Neural cell (in vitro differentiated cells): ENCODE measurements around the gene MOSPD2. TPM values are rescaled to one million over a fixed set of nuclear protein-coding genes. Genes with fewer than 3 reads are reported as not detected.

Experiments
- H2AFZ ChIP-seq: fragments of 200-600, 300-800 bp; sonication (generic), shearing (Covaris generic); 2 replicates; pipeline ENCODE4 v1.6.0; 2014; ENCODE audit warnings: low read depth, mild to moderate bottlenecking, antibody characterized with exemption, low read length, moderate library complexity
- H3F3A ChIP-seq: fragments of 200-600 bp; shearing (Covaris generic); 2 replicates; pipeline ENCODE4 v1.6.1; 2016; ENCODE audit warnings: mild to moderate bottlenecking, moderate library complexity, mixed read lengths, antibody characterized with exemption, low read length; ENCODE audit not compliant: insufficient read depth, poor library complexity, severe bottlenecking
- H3K27ac ChIP-seq: fragments of 200-600, 300-800 bp; sonication (generic), shearing (Covaris generic); 2 replicates; pipeline ENCODE4 v1.5.1; 2014; ENCODE audit warnings: mild to moderate bottlenecking, low read length, moderate library complexity
- H3K27me3 ChIP-seq: fragments of 300-800, 200-600 bp; sonication (generic), shearing (Covaris generic); 2 replicates; pipeline ENCODE4 v1.6.0; 2014; ENCODE audit warnings: mild to moderate bottlenecking, low read depth, low read length, moderate library complexity; ENCODE audit not compliant: insufficient read depth
- H3K36me3 ChIP-seq: fragments of 300-800, 200-600 bp; sonication (generic), shearing (Covaris generic); 2 replicates; pipeline ENCODE4 v1.5.1; 2014; ENCODE audit warnings: mild to moderate bottlenecking, antibody characterized with exemption, low read length, moderate library complexity; ENCODE audit not compliant: insufficient read depth
- H3K4me2 ChIP-seq: fragments of 300-800, 200-600 bp; sonication (generic), shearing (Covaris generic); 2 replicates; pipeline ENCODE4 v1.6.0; 2014; ENCODE audit warnings: mild to moderate bottlenecking, low read length
- H3K4me3 ChIP-seq: fragments of 300-800, 200-600 bp; sonication (generic), shearing (Covaris generic); 2 replicates; pipeline ENCODE4 v1.5.1; 2014; ENCODE audit warnings: mild to moderate bottlenecking, low read length, moderate library complexity
- H3K79me2 ChIP-seq: fragments of 200-600 bp; shearing (Covaris generic); replicated peaks from 2 replicates; pipeline ENCODE4 v1.6.0; 2014; ENCODE audit warnings: mild to moderate bottlenecking, low read length, moderate library complexity; ENCODE audit not compliant: insufficient read depth
- H3K9ac ChIP-seq: fragments of 300-800, 200-600 bp; sonication (generic), shearing (Covaris generic); 2 replicates; pipeline ENCODE4 v1.6.1; 2016; ENCODE audit warnings: mild to moderate bottlenecking, low read length, mixed read lengths
- H3K9me2 ChIP-seq: fragments of 200-600 bp; shearing (Covaris generic); 2 replicates; pipeline ENCODE4 v1.6.1; 2016; ENCODE audit warnings: mild to moderate bottlenecking, low read length, mixed read lengths; ENCODE audit not compliant: insufficient read depth
- H3K9me3 ChIP-seq: fragments of 200-600, 300-800 bp; sonication (generic), shearing (Covaris generic); 2 replicates; pipeline ENCODE4 v1.6.1; 2016; ENCODE audit warnings: mild to moderate bottlenecking, mixed run types, low read length, moderate library complexity, mixed read lengths
- H4K20me1 ChIP-seq: fragments of 200-600 bp; shearing (Covaris generic); 2 replicates; pipeline ENCODE4 v1.6.1; 2016; ENCODE audit warnings: mild to moderate bottlenecking, mixed run types; ENCODE audit not compliant: insufficient read depth
- EP300 ChIP-seq: fragments of 450-650 bp; conservative IDR thresholded peaks from 2 replicates; pipeline ENCODE4 v1.6.1; 2014; ENCODE audit warnings: antibody characterized with exemption, mild to moderate bottlenecking, moderate library complexity; ENCODE audit not compliant: poor library complexity, severe bottlenecking
- EZH2 ChIP-seq: fragments of 200-600, 300-800 bp; shearing (Covaris generic), sonication (generic); IDR thresholded peaks from 2 replicates; pipeline ENCODE4 v1.6.1; 2014; ENCODE audit warnings: antibody characterized with exemption, low read length, borderline replicate concordance, mild to moderate bottlenecking; ENCODE audit not compliant: insufficient read depth, poor library complexity, severe bottlenecking
- MXI1 ChIP-seq: fragments of 450-650 bp; conservative IDR thresholded peaks from 2 replicates; pipeline ENCODE4 v1.6.1; 2014; ENCODE audit warnings: antibody characterized with exemption, mild to moderate bottlenecking; ENCODE audit not compliant: poor library complexity, severe bottlenecking
- POLR2AphosphoS5 ChIP-seq: IDR thresholded peaks from 2 replicates; pipeline ENCODE4 v1.6.1; 2012
- RAD21 ChIP-seq: fragments of 450-650 bp; conservative IDR thresholded peaks from 2 replicates; pipeline ENCODE4 v1.6.1; 2014; ENCODE audit warnings: antibody characterized with exemption, mild to moderate bottlenecking, moderate library complexity
- SMC3 ChIP-seq: fragments of 450-650 bp; conservative IDR thresholded peaks from 2 replicates; pipeline ENCODE4 v1.6.1; 2014; ENCODE audit warnings: antibody characterized with exemption, mild to moderate bottlenecking, moderate library complexity; ENCODE audit not compliant: poor library complexity
- TAF1 ChIP-seq: IDR thresholded peaks from 2 replicates; pipeline ENCODE4 v1.6.1; 2012; ENCODE audit warnings: low read depth
- polyA plus RNA-seq: library from polyadenylated mRNA; depleted of rRNA; stranded (reverse); fragments of >200 nt; gene quantifications from 2 replicates; pipeline ENCODE4 v1.2.3, GENCODE V29; 2014
- TF ChIP-seq, protein P1 (sequence below): fragments of 450-650 bp; IDR thresholded peaks from 2 replicates; pipeline ENCODE4 v1.5.1; 2014; ENCODE audit warnings: antibody characterized with exemption, mild to moderate bottlenecking, moderate library complexity; ENCODE audit not compliant: poor library complexity, severe bottlenecking
- TF ChIP-seq, protein P2 (sequence below): IDR thresholded peaks from 2 replicates; pipeline ENCODE4 v1.6.1; 2012; ENCODE audit warnings: borderline replicate concordance

MOSPD2 gene
- polyA plus RNA-seq, 1 donor from 2014 or later: 12.4 TPM

GRCh38 chrX:14826319-14826718 is 46.9 kb upstream of the MOSPD2 start:
- Histone ChIP-seq H3K79me2 (no peaks in the 10 kb centered on the region), H3F3A (no peaks in the 10 kb centered on the region), H3K9me3 (no peaks in the 10 kb centered on the region), H3K4me2 (no peak overlapping the region), H3K9ac (no peak overlapping the region), H3K27me3 (no peaks in the 10 kb centered on the region), H2AFZ (no peak overlapping the region), H3K36me3 (no peaks in the 10 kb centered on the region), H3K4me3 (no peak overlapping the region), H3K9me2 (no peaks in the 10 kb centered on the region), H4K20me1 (no peaks in the 10 kb centered on the region), H3K27ac (no peak overlapping the region)
- TF ChIP-seq TAF1 (no peak), EZH2 (no peak), RAD21 (no peak), SMC3 (no peak), POLR2AphosphoS5 (no peak), MXI1 (no peak), EP300 (no peak)
- TF ChIP-seq, protein P1, sequence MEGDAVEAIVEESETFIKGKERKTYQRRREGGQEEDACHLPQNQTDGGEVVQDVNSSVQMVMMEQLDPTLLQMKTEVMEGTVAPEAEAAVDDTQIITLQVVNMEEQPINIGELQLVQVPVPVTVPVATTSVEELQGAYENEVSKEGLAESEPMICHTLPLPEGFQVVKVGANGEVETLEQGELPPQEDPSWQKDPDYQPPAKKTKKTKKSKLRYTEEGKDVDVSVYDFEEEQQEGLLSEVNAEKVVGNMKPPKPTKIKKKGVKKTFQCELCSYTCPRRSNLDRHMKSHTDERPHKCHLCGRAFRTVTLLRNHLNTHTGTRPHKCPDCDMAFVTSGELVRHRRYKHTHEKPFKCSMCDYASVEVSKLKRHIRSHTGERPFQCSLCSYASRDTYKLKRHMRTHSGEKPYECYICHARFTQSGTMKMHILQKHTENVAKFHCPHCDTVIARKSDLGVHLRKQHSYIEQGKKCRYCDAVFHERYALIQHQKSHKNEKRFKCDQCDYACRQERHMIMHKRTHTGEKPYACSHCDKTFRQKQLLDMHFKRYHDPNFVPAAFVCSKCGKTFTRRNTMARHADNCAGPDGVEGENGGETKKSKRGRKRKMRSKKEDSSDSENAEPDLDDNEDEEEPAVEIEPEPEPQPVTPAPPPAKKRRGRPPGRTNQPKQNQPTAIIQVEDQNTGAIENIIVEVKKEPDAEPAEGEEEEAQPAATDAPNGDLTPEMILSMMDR: no peak
- TF ChIP-seq, protein P2, sequence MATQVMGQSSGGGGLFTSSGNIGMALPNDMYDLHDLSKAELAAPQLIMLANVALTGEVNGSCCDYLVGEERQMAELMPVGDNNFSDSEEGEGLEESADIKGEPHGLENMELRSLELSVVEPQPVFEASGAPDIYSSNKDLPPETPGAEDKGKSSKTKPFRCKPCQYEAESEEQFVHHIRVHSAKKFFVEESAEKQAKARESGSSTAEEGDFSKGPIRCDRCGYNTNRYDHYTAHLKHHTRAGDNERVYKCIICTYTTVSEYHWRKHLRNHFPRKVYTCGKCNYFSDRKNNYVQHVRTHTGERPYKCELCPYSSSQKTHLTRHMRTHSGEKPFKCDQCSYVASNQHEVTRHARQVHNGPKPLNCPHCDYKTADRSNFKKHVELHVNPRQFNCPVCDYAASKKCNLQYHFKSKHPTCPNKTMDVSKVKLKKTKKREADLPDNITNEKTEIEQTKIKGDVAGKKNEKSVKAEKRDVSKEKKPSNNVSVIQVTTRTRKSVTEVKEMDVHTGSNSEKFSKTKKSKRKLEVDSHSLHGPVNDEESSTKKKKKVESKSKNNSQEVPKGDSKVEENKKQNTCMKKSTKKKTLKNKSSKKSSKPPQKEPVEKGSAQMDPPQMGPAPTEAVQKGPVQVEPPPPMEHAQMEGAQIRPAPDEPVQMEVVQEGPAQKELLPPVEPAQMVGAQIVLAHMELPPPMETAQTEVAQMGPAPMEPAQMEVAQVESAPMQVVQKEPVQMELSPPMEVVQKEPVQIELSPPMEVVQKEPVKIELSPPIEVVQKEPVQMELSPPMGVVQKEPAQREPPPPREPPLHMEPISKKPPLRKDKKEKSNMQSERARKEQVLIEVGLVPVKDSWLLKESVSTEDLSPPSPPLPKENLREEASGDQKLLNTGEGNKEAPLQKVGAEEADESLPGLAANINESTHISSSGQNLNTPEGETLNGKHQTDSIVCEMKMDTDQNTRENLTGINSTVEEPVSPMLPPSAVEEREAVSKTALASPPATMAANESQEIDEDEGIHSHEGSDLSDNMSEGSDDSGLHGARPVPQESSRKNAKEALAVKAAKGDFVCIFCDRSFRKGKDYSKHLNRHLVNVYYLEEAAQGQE: no peak

DNA sequence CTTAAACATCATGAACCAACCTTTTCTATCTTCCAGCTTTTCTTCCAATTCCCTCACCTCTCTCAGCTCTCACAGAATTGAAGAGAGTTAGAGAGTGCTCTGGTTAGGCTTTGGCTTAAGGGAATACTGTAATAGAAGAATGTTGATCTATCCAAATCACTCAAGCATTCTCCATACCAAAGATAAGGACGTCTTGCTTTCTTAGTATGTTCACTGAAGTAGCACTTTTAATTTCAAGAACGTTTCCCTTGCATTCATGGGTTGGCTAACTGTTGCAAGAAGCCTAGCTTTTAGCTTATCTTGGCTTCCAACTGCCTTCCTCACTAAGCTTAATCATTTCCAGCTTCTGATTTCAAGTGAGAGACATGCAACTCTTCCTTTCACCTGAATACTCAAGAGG is 43.6 kb upstream of the MOSPD2 start:
- Histone ChIP-seq H3F3A (no peaks in the 10 kb centered on the region), H3K27ac (no peak overlapping the region), H3K4me3 (no peak overlapping the region), H3K27me3 (no peaks in the 10 kb centered on the region), H3K4me2 (no peak overlapping the region), H4K20me1 (no peaks in the 10 kb centered on the region), H3K79me2 (no peaks in the 10 kb centered on the region), H3K9me2 (no peaks in the 10 kb centered on the region), H3K9me3 (no peaks in the 10 kb centered on the region), H3K9ac (no peak overlapping the region), H3K36me3 (no peaks in the 10 kb centered on the region), H2AFZ (no peak overlapping the region)
- TF ChIP-seq, protein P2: no peak
- TF ChIP-seq, protein P1: no peak
